H1 (cell line): ENCODE measurements around the gene LRWD1. TPM values are rescaled to one million over a fixed set of nuclear protein-coding genes. Genes with fewer than 3 reads are reported as not detected.

Source experiments
- ASH2L ChIP-seq: fragments of 200-600, 300-600 bp; sonication (generic); IDR thresholded peaks from one replicate; pipeline ENCODE4 v1.7.1; 2017; ENCODE audit warnings: low read length
- FOSL1 ChIP-seq: IDR thresholded peaks from 2 replicates; pipeline ENCODE4 v1.6.1; 2011; ENCODE audit warnings: mild to moderate bottlenecking, low read depth, low read length, moderate library complexity; ENCODE audit not compliant: insufficient read depth
- GTF2F1 ChIP-seq: IDR thresholded peaks from 2 replicates; pipeline ENCODE4 v1.6.1; 2012; ENCODE audit warnings: low read depth, low read length, improper control_type of control experiment, borderline replicate concordance
- HDAC6 ChIP-seq: IDR thresholded peaks from one replicate; pipeline ENCODE4 v1.7.1; 2012; ENCODE audit warnings: low read depth, mild to moderate bottlenecking, inconsistent platforms, low read length, moderate library complexity
- PHF8 ChIP-seq: fragments of 200-600 bp; sonication (generic); conservative IDR thresholded peaks from 2 replicates; pipeline ENCODE4 v1.7.1; 2012; ENCODE audit warnings: low read depth, mild to moderate bottlenecking, inconsistent platforms, low read length, moderate library complexity
- POU5F1 ChIP-seq: IDR thresholded peaks from 2 replicates; pipeline ENCODE4 v1.6.1; 2011; ENCODE audit warnings: low read depth, mild to moderate bottlenecking, low read length, moderate library complexity
- RAD21 ChIP-seq, 2 experiments: IDR thresholded peaks in 1 of 2; conservative IDR thresholded peaks in 1 of 2; 2 replicates each; pipeline ENCODE4 v1.6.1; 2011; ENCODE audit warnings: low read depth in 2 of 2, low read length in 2 of 2, improper control_type of control experiment in 1 of 2, inconsistent platforms in 1 of 2, mild to moderate bottlenecking in 1 of 2, moderate library complexity in 1 of 2
- SIRT6 ChIP-seq: IDR thresholded peaks from one replicate; pipeline ENCODE4 v1.7.1; 2012; ENCODE audit warnings: low read length, inconsistent platforms
- SIX5 ChIP-seq: IDR thresholded peaks from 2 replicates; pipeline ENCODE4 v1.6.1; 2011; ENCODE audit warnings: mild to moderate bottlenecking, low read depth, low read length
- TBP ChIP-seq: IDR thresholded peaks from 2 replicates; pipeline ENCODE4 v1.6.1; 2011; ENCODE audit warnings: low read depth, low read length, improper control_type of control experiment
- polyA plus RNA-seq, 7 experiments: library from polyadenylated mRNA; depleted of rRNA in 3 of 7; stranded (reverse) in 5 of 7; unstranded in 2 of 7; fragments of >200 nt in 5 of 7; fragments of 200-250 nt in 2 of 7; gene quantifications; 1 replicate in 5 of 7; 2 replicates in 1 of 7; 4 replicates in 1 of 7; pipeline versions ENCODE4 v1.2.1 to v1.2.3, GENCODE V29; 2011 to 2013; ENCODE audit warnings: missing spikeins in 2 of 7, mixed read lengths in 2 of 7
- total RNA-seq: library from RNA; stranded (reverse); fragmentation: NEBNext Ultra II Directional; extraction: Animal tissue kit (Norgen Biotek cat#: 25700); gene quantifications from 2 replicates; pipeline ENCODE4 v1.2.1, GENCODE V29; 2021
- TF ChIP-seq, protein P1 (sequence below): fragments of 300-600 bp; sonication (generic); IDR thresholded peaks from 2 replicates; pipeline ENCODE4 v1.7.1; 2012; ENCODE audit warnings: low read length, moderate library complexity, mild to moderate bottlenecking, inconsistent platforms; ENCODE audit not compliant: insufficient replicate concordance
- TF ChIP-seq, protein P2 (sequence below): IDR thresholded peaks from 2 replicates; pipeline ENCODE4 v1.6.1; 2012; ENCODE audit warnings: inconsistent platforms

Gene LRWD1
- total and polyA plus RNA-seq, 2 of the 8 experiments (the other 6 are each of a cell fraction or from before 2014, with no cell fraction given) = 23.4 to 26.8 TPM

DNA sequence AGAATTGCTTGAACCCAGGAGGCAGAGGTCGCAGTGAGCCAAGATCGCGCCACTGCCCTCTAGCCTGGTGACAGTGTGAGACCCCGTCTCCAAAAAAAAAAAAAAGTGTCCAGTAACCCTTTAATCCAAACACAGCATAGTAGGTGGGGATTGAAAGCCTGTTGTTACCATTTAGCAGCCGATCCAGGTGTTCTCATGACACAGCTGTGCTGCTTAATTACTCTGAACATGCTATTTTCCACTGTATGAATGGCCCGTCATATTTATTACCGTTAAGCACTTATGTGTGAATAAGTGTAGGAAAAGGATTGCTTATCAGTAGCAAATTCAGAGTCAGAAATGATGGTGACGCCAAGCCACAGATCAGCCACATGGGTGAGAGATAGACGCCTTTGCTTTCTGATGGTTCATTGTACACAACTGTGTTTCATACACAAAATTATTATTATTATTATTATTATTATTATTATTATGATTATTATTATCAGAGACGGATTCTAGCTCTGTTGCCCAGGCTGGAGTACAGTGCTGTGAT is 43.0 kb upstream of the LRWD1 start (continued):
- TF ChIP-seq, protein P1, sequence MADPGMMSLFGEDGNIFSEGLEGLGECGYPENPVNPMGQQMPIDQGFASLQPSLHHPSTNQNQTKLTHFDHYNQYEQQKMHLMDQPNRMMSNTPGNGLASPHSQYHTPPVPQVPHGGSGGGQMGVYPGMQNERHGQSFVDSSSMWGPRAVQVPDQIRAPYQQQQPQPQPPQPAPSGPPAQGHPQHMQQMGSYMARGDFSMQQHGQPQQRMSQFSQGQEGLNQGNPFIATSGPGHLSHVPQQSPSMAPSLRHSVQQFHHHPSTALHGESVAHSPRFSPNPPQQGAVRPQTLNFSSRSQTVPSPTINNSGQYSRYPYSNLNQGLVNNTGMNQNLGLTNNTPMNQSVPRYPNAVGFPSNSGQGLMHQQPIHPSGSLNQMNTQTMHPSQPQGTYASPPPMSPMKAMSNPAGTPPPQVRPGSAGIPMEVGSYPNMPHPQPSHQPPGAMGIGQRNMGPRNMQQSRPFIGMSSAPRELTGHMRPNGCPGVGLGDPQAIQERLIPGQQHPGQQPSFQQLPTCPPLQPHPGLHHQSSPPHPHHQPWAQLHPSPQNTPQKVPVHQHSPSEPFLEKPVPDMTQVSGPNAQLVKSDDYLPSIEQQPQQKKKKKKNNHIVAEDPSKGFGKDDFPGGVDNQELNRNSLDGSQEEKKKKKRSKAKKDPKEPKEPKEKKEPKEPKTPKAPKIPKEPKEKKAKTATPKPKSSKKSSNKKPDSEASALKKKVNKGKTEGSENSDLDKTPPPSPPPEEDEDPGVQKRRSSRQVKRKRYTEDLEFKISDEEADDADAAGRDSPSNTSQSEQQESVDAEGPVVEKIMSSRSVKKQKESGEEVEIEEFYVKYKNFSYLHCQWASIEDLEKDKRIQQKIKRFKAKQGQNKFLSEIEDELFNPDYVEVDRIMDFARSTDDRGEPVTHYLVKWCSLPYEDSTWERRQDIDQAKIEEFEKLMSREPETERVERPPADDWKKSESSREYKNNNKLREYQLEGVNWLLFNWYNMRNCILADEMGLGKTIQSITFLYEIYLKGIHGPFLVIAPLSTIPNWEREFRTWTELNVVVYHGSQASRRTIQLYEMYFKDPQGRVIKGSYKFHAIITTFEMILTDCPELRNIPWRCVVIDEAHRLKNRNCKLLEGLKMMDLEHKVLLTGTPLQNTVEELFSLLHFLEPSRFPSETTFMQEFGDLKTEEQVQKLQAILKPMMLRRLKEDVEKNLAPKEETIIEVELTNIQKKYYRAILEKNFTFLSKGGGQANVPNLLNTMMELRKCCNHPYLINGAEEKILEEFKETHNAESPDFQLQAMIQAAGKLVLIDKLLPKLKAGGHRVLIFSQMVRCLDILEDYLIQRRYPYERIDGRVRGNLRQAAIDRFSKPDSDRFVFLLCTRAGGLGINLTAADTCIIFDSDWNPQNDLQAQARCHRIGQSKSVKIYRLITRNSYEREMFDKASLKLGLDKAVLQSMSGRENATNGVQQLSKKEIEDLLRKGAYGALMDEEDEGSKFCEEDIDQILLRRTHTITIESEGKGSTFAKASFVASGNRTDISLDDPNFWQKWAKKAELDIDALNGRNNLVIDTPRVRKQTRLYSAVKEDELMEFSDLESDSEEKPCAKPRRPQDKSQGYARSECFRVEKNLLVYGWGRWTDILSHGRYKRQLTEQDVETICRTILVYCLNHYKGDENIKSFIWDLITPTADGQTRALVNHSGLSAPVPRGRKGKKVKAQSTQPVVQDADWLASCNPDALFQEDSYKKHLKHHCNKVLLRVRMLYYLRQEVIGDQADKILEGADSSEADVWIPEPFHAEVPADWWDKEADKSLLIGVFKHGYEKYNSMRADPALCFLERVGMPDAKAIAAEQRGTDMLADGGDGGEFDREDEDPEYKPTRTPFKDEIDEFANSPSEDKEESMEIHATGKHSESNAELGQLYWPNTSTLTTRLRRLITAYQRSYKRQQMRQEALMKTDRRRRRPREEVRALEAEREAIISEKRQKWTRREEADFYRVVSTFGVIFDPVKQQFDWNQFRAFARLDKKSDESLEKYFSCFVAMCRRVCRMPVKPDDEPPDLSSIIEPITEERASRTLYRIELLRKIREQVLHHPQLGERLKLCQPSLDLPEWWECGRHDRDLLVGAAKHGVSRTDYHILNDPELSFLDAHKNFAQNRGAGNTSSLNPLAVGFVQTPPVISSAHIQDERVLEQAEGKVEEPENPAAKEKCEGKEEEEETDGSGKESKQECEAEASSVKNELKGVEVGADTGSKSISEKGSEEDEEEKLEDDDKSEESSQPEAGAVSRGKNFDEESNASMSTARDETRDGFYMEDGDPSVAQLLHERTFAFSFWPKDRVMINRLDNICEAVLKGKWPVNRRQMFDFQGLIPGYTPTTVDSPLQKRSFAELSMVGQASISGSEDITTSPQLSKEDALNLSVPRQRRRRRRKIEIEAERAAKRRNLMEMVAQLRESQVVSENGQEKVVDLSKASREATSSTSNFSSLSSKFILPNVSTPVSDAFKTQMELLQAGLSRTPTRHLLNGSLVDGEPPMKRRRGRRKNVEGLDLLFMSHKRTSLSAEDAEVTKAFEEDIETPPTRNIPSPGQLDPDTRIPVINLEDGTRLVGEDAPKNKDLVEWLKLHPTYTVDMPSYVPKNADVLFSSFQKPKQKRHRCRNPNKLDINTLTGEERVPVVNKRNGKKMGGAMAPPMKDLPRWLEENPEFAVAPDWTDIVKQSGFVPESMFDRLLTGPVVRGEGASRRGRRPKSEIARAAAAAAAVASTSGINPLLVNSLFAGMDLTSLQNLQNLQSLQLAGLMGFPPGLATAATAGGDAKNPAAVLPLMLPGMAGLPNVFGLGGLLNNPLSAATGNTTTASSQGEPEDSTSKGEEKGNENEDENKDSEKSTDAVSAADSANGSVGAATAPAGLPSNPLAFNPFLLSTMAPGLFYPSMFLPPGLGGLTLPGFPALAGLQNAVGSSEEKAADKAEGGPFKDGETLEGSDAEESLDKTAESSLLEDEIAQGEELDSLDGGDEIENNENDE = no peak
- TF ChIP-seq ASH2L (no peak), FOSL1 (no peak), TBP (no peak), SIRT6 (no peak), GTF2F1 (no peak), SIX5 (no peak), HDAC6 (no peak), PHF8 (no peak), RAD21 (IDR thresholded peaks at IDR 0.05 in 1 of 2, conservative IDR thresholded peaks at IDR 0.05 in 1 of 2; ENCODE audit: low read depth in 2 of 2, low read length in 2 of 2) (no peak), POU5F1 (no peak)
- TF ChIP-seq, protein P2, sequence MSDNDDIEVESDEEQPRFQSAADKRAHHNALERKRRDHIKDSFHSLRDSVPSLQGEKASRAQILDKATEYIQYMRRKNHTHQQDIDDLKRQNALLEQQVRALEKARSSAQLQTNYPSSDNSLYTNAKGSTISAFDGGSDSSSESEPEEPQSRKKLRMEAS = no peak
